Measurements from ENCODE around the gene AP1G2.
"Not testable (repeated sequence)": the region's sequence is repeated elsewhere in the genome, so short reads cannot be mapped to it uniquely, and the experiment has no call there.

Gene AP1G2

GRCh38 chr14:23537351-23538049, 30.1 kb downstream of the AP1G2 start:
- no peak for DNase-seq

GRCh38 chr14:23536906-23537305, 30.7 kb downstream of the AP1G2 start:
- not testable (repeated sequence) for DNase-seq

DNA sequence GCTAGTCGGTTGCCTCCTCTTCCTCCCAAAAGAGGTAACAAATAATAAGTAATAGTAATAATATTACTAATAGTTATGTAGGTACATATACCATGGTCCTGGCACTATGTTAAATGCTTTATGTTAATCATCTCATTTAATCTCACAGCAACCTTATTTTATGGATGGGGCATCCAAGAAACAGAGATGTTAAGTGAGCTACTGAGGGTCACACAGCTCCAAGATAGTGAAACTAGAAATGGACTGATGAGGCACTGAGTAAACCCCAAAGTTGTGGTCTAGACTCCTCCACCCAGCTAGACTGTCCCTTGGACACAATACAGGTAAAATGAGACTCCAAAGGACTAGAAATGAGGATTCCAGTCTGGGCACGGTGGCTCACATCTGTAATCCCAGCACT, 31.1 kb downstream of the AP1G2 start:
- DNase-seq, result no peak

- DNase-seq, result no peak
Observed at GRCh38 chr14:23535943-23536342, 31.6 kb downstream of the AP1G2 start.

DNA sequence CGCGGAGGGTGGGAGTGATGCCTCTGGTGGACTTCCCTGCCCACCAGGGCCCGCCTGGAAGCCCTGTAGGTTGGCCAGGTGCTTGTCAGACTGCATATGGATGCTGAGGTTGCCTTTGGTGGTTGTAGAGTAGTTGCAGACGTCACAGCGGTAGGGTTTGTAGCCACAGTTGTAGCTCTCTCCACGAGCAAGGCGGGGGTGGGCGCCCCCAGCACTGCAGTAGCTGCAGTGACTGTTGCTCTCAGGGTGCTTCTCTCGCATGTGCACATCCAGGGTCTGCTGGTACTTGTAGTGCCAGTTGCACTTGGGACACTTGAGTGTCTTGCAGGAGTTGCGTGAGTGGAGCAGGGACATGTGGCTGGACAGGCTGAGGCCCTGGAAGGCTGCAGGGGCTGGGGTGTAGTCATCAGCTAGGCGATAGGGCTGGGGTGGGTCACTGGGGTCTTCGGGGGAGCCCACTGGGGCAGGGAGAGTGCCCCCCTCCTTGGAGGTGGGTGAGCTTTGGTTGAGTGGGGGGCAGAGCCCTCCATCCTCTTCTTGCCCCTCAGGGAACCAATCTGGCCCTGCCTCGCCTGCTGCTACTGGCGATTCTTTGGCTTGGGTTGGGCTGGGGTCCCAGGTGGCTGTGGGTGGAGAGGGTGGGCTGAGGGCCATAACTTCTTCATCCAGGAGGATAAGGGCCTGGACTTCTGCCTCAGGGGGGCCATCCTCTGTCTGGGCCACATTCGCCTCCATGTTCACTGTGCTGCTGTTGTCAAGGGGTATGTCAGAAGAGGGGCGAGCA, 33.7 kb downstream of the AP1G2 start:
- no peak for DNase-seq

DNA sequence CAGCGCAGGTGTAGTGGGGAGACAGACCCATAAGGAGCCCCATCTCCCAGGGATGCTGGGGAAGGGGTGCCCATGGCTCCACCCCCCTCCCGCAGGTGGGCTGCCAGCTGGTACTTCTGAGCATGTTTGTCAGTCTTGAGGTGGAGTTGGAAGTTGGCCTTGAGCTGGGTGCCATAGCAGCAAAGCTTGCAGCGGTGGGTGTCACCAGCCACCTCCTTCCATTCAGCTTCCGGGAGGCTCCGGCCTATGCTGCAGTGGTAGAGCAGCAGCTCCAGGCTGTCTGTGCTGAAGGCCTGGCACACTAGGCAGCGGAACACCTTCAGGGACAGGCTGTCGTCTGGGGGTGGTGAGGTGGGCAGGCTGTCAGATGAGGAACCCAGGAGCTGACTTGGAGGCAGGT, 34.9 kb downstream of the AP1G2 start:
- no peak for DNase-seq

DNA sequence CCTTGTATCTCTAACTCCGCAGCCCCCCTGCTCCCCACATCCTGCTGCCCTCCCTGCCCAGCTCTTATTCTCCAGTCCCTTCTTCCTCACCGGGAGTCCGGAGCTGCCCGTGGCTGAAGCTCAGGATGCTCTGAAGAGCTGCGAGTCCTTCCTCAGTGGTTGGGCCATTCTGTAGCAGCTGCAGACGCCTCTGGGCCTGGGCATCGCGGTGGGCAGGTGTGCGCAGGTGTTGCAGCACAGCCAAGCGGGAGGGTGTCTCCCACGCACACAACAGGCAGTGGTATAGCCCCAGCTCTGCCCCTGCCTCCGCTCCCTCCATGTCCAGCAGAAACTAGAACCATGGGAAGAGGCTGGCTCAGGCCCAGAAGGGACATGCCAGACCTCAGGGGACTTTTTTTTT, 36.2 kb downstream of the AP1G2 start:
- DNase-seq, result no peak

DNA sequence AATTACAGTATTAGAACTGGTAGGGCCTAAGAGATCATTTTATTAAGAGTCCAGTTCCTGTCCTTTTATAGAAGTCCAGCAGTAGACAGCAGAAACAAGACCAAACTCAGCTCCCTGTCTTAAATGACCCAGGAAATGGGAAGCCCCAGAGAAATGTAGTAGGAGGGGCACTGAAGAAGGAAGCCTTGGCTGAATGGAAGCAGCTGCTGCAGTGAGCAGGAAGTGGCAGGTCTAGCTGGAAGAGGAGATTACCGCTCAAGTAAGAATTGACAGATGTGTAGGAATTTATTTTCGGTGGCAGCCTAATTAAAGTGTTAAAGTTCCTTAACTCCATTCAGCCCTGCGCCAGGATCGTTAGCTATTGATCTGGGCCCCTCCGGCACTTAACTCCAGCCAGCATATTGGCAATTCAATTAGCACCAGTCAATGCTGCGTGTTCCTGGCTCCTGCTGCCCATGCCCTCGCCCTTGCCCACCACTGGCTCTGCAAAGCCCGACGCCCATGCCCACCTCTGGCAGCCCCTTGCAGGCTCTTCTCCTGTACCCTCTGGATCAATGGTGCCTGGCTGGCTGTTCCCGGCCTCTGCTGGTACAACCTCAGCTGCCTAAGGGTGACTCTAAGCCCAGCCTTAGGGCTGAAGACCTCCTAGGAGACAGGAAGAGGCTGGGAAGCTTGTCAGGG, 37.1 kb downstream of the AP1G2 start:
- no peak for DNase-seq

DNA sequence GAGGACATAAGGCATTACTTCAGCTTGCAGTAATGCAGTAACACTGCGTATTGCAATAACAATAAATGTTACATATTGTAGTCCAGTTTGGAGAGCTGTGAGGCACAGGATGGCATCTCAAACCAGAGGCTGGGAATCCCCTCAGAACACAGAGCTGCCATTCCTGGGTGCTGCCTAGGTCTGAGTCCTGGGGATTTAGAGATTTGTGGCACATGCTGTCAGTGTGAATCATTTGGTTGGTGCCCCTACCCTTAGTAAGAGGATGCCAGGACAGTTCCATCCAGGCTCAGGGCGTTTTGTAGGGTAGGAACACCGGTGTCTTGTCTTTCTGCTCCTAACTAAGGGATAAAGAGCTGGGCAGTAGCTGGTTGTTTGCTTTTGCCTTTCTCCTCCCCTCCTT, 38.6 kb downstream of the AP1G2 start:
- no peak for DNase-seq

DNA sequence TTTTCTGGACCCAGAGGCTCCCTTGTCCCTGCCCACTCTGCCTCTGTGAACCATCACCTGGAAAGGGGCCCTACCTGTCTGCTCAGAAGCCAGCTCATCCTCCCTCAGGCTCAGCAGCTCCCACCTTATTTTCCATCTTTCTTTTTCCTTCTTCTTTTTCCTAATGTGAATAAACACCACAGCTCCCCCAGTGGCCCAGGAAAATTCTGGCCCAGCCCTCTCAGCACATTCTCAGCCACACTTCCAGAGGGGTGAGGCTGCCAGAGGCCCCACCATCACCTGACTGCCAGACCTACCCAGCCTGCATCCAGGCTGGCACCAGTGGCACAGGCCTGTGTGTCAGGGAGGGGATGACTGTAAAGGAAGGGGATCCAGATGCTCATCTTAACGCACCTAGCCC, 39.0 kb downstream of the AP1G2 start:
- DNase-seq, result no peak

GRCh38 chr14:23525611-23526010, 42.0 kb downstream of the AP1G2 start:
- DNase-seq, result no peak

GRCh38 chr14:23524954-23525353, 42.6 kb downstream of the AP1G2 start:
- no peak for DNase-seq

DNA sequence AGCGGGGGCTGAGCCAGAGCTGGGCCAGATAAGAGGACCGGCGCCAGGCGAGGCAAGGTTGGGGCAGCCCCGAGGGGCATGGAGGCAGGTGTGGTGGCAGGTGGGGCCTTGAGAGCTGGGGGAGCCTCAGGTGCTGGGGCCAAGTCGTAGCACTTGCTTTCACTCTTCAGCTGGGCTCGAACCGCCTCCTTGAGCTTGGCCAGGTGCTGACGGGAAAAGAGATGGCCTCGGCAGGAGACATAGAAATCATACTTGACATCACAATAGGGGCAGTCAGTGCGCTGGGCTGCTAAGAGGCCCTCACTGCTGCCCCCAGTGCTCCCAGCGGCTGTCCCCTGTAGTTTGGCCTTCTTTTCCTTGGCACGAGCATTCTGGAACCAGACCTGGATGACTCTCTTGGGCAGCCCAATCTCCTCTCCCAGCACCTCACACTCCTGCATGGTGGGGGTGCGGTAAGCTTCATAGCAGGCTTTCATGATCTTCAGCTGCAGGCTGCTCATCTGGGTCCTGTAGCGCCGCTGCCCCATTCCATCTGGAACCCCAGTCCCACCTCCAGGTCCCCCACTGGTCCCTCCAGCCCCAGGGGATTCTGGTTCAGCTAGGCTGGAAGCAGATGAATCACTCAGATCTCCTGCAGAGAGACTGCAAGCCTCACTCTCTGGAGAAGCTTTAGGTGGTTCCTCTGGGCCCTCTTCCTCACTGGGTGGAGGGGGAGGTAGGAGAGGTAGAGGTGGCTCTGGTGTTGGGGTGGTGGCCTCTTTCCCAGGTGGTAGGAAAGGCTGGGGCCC, 44.2 kb downstream of the AP1G2 start:
- no peak for DNase-seq

DNA sequence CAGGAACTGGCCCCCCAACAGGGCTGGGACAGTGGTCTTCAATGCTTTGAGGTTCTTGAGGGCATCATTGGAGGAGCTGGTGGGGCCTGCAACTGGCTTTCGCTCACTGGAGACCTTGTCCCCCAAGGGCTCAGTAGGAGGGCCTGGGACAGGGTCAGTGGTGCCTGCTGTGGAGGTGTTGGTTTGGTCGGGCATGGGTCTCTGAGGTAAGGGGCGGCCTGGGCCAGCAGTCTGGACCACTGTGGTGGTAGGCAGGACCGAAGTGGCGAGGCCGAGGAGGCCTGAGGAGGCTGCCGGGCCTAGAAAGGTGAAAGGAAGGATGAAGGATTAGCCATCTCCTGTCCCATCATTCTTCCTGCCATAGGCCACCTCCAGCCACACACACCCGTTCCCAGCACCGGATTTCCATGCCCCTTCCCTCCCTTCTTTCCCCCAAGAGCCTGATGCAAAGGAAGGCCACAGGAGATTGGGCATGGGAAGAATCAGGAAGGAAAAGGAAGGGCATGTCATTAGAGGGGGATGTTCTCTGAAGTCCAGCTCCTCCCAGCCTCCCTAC, 44.9 kb downstream of the AP1G2 start:
- no peak for DNase-seq

DNA sequence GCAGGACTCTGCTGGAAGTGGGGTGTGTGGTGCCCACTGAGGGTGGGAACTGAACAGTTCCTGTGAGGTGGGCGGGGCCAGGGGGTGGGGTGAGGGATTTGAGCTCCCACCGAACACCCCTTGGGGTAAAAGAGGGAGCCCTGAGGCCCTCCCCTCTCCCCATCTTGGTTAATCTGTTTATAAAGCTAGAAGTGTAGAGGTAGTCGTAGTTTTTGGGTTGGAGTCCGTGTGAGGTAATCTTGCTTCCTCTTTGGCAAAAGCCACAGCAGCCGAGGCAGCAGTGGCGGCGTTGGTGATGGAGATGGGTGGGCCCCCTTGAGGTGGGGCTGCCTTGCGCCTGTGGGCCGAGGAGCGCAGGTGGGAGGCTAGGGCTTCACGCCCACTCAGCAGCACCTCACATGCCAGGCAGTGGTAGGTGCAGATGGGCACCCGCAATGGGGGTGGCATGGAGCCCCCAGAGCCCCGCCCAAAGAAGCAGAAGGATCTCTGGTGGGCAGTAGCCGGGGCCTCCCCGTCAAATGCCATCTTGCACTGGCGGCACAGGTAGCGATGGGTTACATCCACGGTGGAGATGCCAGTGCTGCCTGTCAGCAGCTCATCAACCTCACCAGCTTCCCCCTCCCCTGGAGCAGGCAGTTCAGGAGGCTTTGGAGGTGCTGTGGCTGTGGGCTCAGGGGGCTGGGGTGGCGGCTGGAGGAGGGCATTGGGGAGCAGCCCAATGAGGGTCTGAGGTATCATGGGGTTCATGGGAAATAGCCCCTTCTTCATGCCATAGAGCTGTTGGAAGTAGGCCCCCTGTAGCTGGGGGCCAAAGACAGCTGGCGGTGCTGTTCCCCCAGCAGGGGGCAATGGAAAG, 45.6 kb downstream of the AP1G2 start:
- no peak for DNase-seq

DNA sequence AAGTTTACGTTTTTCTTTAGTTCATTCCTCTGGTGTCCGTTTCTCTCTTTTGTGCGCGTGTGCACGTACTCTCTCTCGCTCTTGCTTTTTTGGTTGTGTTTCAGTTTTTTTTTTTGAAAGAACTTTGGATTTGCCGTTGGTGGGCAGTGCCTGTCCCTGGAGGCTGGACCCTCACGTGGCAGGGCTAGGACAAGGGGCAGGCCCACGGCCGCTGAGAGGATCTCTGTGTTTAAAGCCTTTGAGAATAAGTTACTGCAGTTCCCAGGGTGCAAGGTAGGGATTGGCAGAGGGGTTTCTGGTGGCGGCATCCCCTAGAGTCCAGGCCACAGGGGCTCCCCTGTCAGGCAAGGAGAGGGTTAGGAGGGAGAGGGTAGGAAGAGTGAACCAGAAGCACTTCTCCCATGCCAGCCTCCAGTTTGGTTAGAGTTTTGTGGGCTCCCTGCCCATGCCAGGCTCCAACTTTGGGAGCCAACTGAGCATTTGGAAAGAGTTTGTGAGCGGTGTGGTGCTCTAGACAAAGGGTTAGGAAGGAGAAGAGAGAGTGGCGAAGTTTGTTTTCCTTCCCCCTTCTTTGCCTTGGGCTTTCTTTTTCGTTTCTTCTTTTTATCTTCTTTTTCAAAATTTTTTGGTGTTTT, 46.6 kb downstream of the AP1G2 start:
- no peak for DNase-seq

GRCh38 chr14:23518709-23519108, 48.9 kb downstream of the AP1G2 start:
- peak; percentile 3 for DNase-seq

- no peak for DNase-seq
Observed at GRCh38 chr14:23517650-23518326, 49.8 kb downstream of the AP1G2 start.

- peak; percentile 96 for DNase-seq
Observed at GRCh38 chr14:23514644-23514957, 53.0 kb downstream of the AP1G2 start.

DNA sequence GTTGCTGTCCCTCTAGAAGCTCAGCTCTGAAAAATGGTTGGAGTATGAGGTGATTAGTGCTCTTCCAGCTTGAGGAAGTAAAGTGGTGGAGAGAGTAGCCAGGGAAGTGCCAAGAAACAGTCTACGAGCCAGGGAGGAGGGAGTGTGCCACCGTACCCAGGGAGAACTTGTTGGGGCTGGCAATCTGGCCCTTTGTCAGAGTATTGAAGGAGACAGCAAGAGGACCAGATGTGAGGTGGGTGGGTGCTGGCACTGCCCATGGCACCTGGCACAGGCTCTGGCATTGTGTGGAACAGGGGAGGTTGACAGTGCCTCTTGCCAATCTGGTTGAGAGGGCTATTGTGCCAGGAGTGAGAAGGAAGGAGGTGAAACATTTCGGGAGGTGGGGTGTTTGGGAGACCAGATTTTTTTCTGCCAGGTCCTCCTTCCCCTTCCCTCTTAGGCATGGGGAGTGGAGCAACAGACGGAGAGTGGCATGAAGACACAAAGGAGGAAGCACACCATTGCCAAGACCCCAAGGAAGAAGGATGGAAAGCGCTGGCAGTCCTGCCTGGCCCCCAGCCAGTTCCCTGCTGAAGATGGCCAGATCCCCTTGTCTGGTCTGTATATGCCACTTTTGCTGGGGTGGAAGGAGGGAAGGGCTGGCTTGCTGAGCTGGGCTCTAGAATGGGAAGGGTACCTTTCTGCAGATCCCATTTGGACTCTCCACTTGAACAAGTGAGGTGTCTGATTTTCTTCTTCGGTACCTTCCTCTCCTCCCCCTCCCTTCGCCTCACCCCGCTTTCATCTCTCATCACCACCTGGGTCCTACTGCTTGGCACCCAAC, 53.6 kb downstream of the AP1G2 start:
- DNase-seq, result peak; percentile 99
